ENCODE measurements around the gene PI4KA. TPM values are rescaled to one million over a fixed set of nuclear protein-coding genes. Genes with fewer than 3 reads are reported as not detected.

Gene PI4KA
- 100 to 1,000 TPM in 3 of 4 donors, 10 to 100 TPM in 1; 85.0 to 127 (median 101) TPM for total RNA-seq

- peak within 1 kb of the TSS; percentile 83 to 88 (median 87) for H3K4me3 ChIP-seq (replicated peaks in 1 of 3)
- intact Hi-C loops (cut with DNase I) = no loop called here
Measured at GRCh38 chr22:20858615-20859416, at the start of gene PI4KA, which contains the start of gene SNAP29. PI4KA (minus strand) TSS chr22:20858811; CDS start chr22:20858725, 86 bp downstream. SNAP29 (plus strand) TSS chr22:20859007; CDS start chr22:20859111, 104 bp downstream.

GRCh38 chr22:20906387-20906767 lies 47.8 kb upstream of the PI4KA start:
- Histone ChIP-seq H3K27me3 (no peaks in the 10 kb centered on the region), H3K9me3 (no peaks in the 10 kb centered on the region), H3K4me1 (no peaks in the 10 kb centered on the region), H3K36me3 (no peaks in the 10 kb centered on the region), H3K27ac (no peak overlapping the region), H3K4me3 (replicated peaks in 1 of 3) (no peak overlapping the region)
- intact Hi-C loops (cut with DNase I) = no loop called here
- WGBS, 2 donors = 75 to 82% methylated on average over 3 of the region's 3 CpGs
- DNase-seq = no peak
- TF ChIP-seq CTCF (IDR thresholded peaks at IDR 0.05) (no peak), POLR2A (IDR thresholded peaks at IDR 0.05) (no peak)

More at GRCh38 chr22:20858615-20859416, at the start of gene PI4KA, which contains the start of gene SNAP29:
- WGBS, 2 donors = 2 to 5% methylated on average over 5 to 6 of the region's 100 CpGs
- Histone ChIP-seq H3K27me3 (no peaks in the 10 kb centered on the region), H3K36me3 (no peaks in the 10 kb centered on the region), H3K4me1 (peaks cover 31 to 32% of the 10 kb centered on the region in 2 donors), H3K27ac (peak within 1 kb of the TSS; percentile 73 to 86 (median 76)), H3K9me3 (no peaks in the 10 kb centered on the region)
- DNase-seq = peak; percentile 100
- TF ChIP-seq POLR2A (IDR thresholded peaks at IDR 0.05) (peak; percentile 6 to 92), CTCF (IDR thresholded peaks at IDR 0.05) (peak in 3 of 6 experiments; percentile 7 to 39 (median 31))

- DNase-seq = no peak
- no peak overlapping the region for H3K4me3 ChIP-seq (replicated peaks in 1 of 3)
- intact Hi-C loops (cut with DNase I) = no loop called here
- WGBS, 2 donors = 77% methylated on average over 4 of the region's 4 CpGs
- H3K4me1 ChIP-seq = no peaks in the 10 kb centered on the region
- H3K27ac ChIP-seq = no peak overlapping the region
- no peaks in the 10 kb centered on the region for H3K36me3 ChIP-seq
- H3K27me3 ChIP-seq = no peaks in the 10 kb centered on the region
- TF ChIP-seq CTCF (IDR thresholded peaks at IDR 0.05) (no peak), POLR2A (IDR thresholded peaks at IDR 0.05) (no peak)
- no peaks in the 10 kb centered on the region for H3K9me3 ChIP-seq
Measured at GRCh38 chr22:20905415-20906386, 47.1 kb upstream of the PI4KA start.

- DNase-seq = no peak
- no peaks in the 10 kb centered on the region for H3K4me1 ChIP-seq
- no peak overlapping the region for H3K4me3 ChIP-seq (replicated peaks in 1 of 3)
- H3K9me3 ChIP-seq = no peaks in the 10 kb centered on the region
- no peaks in the 10 kb centered on the region for H3K27me3 ChIP-seq
- intact Hi-C loops (cut with DNase I) = no loop called here
- 76 to 85% methylated on average over 3 of the region's 3 CpGs for WGBS, 2 donors
- H3K27ac ChIP-seq = no peak overlapping the region
- TF ChIP-seq POLR2A (IDR thresholded peaks at IDR 0.05) = no peak
- no peak for TF ChIP-seq CTCF (IDR thresholded peaks at IDR 0.05)
- H3K36me3 ChIP-seq = no peaks in the 10 kb centered on the region
Measured at GRCh38 chr22:20904980-20905355, 46.4 kb upstream of the PI4KA start.
